Transverse colon (tissue), 4 donors: Measurements from ENCODE around the gene ILKAP. TPM values are rescaled to one million over a fixed set of nuclear protein-coding genes. Genes with fewer than 3 reads are reported as not detected.

ENCODE experiments used
- DNase-seq: peaks from one replicate; pipeline ENCODE4 v3.0.0-alpha.2; 2019
- H3K27ac ChIP-seq, 4 donors: fragments of 200-600 bp; sonication (generic); 2 replicates each; pipeline ENCODE4 v1.5.1; 2016 to 2018; ENCODE audit warnings: inconsistent platforms in 4 of 4
- H3K27me3 ChIP-seq: fragments of 200-600 bp; sonication (generic); 2 replicates; pipeline ENCODE4 v1.5.1; 2017; ENCODE audit warnings: inconsistent platforms
- H3K36me3 ChIP-seq, 4 donors: fragments of 200-600 bp; sonication (generic); 2 replicates each; pipeline ENCODE4 v1.5.1; 2017 to 2019; ENCODE audit warnings: inconsistent platforms in 4 of 4
- H3K4me1 ChIP-seq, 4 donors: fragments of 200-600 bp; sonication (generic); 2 replicates each; pipeline ENCODE4 v1.5.1; 2017 to 2020; ENCODE audit warnings: inconsistent platforms in 4 of 4
- H3K4me3 ChIP-seq, 4 donors: fragments of 200-600 bp; sonication (generic); 1 replicate in 1 of 4; 2 replicates in 3 of 4; pipeline versions ENCODE4 v1.5.1 to v1.6.1; 2017 to 2019; ENCODE audit warnings: inconsistent platforms in 4 of 4
- H3K9me3 ChIP-seq, 2 donors: fragments of 200-600 bp; sonication (generic); 2 replicates each; pipeline ENCODE4 v1.5.1; 2017 to 2019; ENCODE audit warnings: inconsistent platforms in 2 of 2
- CTCF ChIP-seq, 5 experiments: fragments of 200-600 bp in 3 of 5; fragments of 450-650 bp in 2 of 5; sonication (generic) in 3 of 5; IDR thresholded peaks; 1 replicate in 2 of 5; 2 replicates in 3 of 5; pipeline ENCODE4 v1.5.1; 2016 to 2017; ENCODE audit warnings: antibody characterized with exemption in 5 of 5, inconsistent platforms in 3 of 5, mild to moderate bottlenecking in 2 of 5, moderate library complexity in 1 of 5
- EP300 ChIP-seq: sonication (generic); formaldehyde crosslinking; IDR thresholded peaks from one replicate; pipeline ENCODE4 v1.6.1; 2017; ENCODE audit warnings: antibody characterized with exemption, low read depth
- POLR2A ChIP-seq: fragments of 450-650 bp; IDR thresholded peaks from one replicate; pipeline ENCODE4 v1.6.1; 2016; ENCODE audit warnings: antibody characterized with exemption, mild to moderate bottlenecking, moderate library complexity
- POLR2AphosphoS5 ChIP-seq, 3 donors: sonication (generic); formaldehyde crosslinking; IDR thresholded peaks; one replicate each; pipeline ENCODE4 v1.6.1; 2016; ENCODE audit warnings: antibody characterized with exemption in 3 of 3
- WGBS, 2 donors: methylation state at CpG; one replicate each; pipeline ENCODE4 v1.1.5; 2018; ENCODE audit warnings: low coverage in 1 of 2; 5-methylcytosine and 5-hydroxymethylcytosine counted together
- in situ Hi-C, 4 donors: fragments of 200-750 bp; cut with MboI; loops; one replicate each; pipeline versions ENCODE4 v1.15.0 to v1.15.1; 2017; ENCODE audit warnings: low sequenced_read_pairs in 3 of 4, low pct_ligation_motif_present in 1 of 4, low pct_unique_long_range_greater_than_20kb in 1 of 4
- intact Hi-C: fragments of 100-400 bp; cut with DNase I; formaldehyde crosslinking; loops from one replicate; pipeline ENCODE4 v1.15.1; 2023; ENCODE audit warnings: low total_unique reads
- total RNA-seq, 4 donors: library from RNA; depleted of rRNA; stranded (reverse); fragments of >200 nt; gene quantifications; one replicate each; pipeline ENCODE4 v1.1.0, GENCODE V29; 2016

ILKAP gene
- total RNA-seq, 4 donors from 2014 or later: 16.3 to 40.0 (median 32.1) TPM

- no peak overlapping the region for H3K27ac ChIP-seq
- H3K4me1 ChIP-seq: peaks cover 5 to 28% (median 26%) of the 10 kb centered on the region in 4 donors
- intact Hi-C loops: loop anchor here (10.0 kb wide), 1 partner anchor 291 kb away; the partner anchor contains the start of gene RAMP1
- no peaks in the 10 kb centered on the region for H3K36me3 ChIP-seq
- no peak for TF ChIP-seq EP300
- no peak for TF ChIP-seq POLR2AphosphoS5 (IDR thresholded peaks at IDR 0.05)
- no peak for TF ChIP-seq POLR2A
- TF ChIP-seq CTCF (IDR thresholded peaks at IDR 0.05): no peak
- 67% methylated on average over 11 of the region's 12 CpGs; no CpG with 5 or more reads in 1 of the 2 donors for WGBS, 2 donors
- H3K4me3 ChIP-seq: no peak overlapping the region
- no peaks in the 10 kb centered on the region for H3K9me3 ChIP-seq
- DNase-seq: no peak
- H3K27me3 ChIP-seq: peaks cover 5% of the 10 kb centered on the region
- in situ Hi-C loops: no loop called here
Measured at GRCh38 chr2:238145851-238146250, 57.6 kb downstream of the ILKAP start.

- intact Hi-C loops (loop anchor here (10.0 kb wide), 1 partner anchor 290 kb away; the partner anchor contains the start of gene RAMP1), in situ Hi-C loops (no loop called here)
- Histone ChIP-seq H3K36me3 (no peaks in the 10 kb centered on the region), H3K27ac (no peak overlapping the region), H3K4me3 (no peak overlapping the region), H3K9me3 (no peaks in the 10 kb centered on the region), H3K4me1 (peaks cover 5 to 28% (median 26%) of the 10 kb centered on the region in 4 donors), H3K27me3 (peaks cover 5% of the 10 kb centered on the region)
- TF ChIP-seq POLR2AphosphoS5 (IDR thresholded peaks at IDR 0.05) (no peak), POLR2A (no peak), EP300 (no peak), CTCF (IDR thresholded peaks at IDR 0.05) (no peak)
- DNase-seq: no peak
- 76% methylated on average over 12 of the region's 12 CpGs; no CpG with 5 or more reads in 1 of the 2 donors for WGBS, 2 donors
Measured at GRCh38 chr2:238145046-238145445, 58.4 kb downstream of the ILKAP start.

- intact Hi-C loops: loop anchor here (10.0 kb wide), 1 partner anchor 289 kb away; the partner anchor contains the start of gene RAMP1
- in situ Hi-C loops: no loop called here
- H3K9me3 ChIP-seq: no peaks in the 10 kb centered on the region
- 82 to 89% methylated on average over 3 to 5 of the region's 5 CpGs for WGBS, 2 donors
- H3K4me1 ChIP-seq: peaks cover 5 to 28% (median 26%) of the 10 kb centered on the region in 4 donors
- H3K4me3 ChIP-seq: no peak overlapping the region
- peaks cover 5% of the 10 kb centered on the region for H3K27me3 ChIP-seq
- H3K36me3 ChIP-seq: no peaks in the 10 kb centered on the region
- no peak for DNase-seq
- H3K27ac ChIP-seq: no peak overlapping the region
- no peak for TF ChIP-seq CTCF (IDR thresholded peaks at IDR 0.05)
- no peak for TF ChIP-seq POLR2AphosphoS5 (IDR thresholded peaks at IDR 0.05)
- TF ChIP-seq POLR2A: no peak
- no peak for TF ChIP-seq EP300
Measured at GRCh38 chr2:238144262-238144661, 59.2 kb downstream of the ILKAP start.

GRCh38 chr2:238143239-238143951 is 60.1 kb downstream of the ILKAP start:
- intact Hi-C loops (loop anchor here (10.0 kb wide), 1 partner anchor 289 kb away; the partner anchor contains the start of gene RAMP1), in situ Hi-C loops (no loop called here)
- 30 to 58% methylated on average over 2 to 13 of the region's 20 CpGs for WGBS, 2 donors
- peaks cover 5% of the 10 kb centered on the region for H3K27me3 ChIP-seq
- H3K27ac ChIP-seq: no peak overlapping the region
- no peaks in the 10 kb centered on the region for H3K36me3 ChIP-seq
- H3K9me3 ChIP-seq: no peaks in the 10 kb centered on the region
- H3K4me1 ChIP-seq: peaks cover 7 to 34% (median 29%) of the 10 kb centered on the region in 4 donors
- H3K4me3 ChIP-seq: no peak overlapping the region
- DNase-seq: no peak
- no peak for TF ChIP-seq CTCF (IDR thresholded peaks at IDR 0.05)
- no peak for TF ChIP-seq POLR2A
- no peak for TF ChIP-seq POLR2AphosphoS5 (IDR thresholded peaks at IDR 0.05)
- TF ChIP-seq EP300: no peak
